Measurements from ENCODE around the gene ASAP2.
"Not testable (repeated sequence)": the region's sequence is repeated elsewhere in the genome, so short reads cannot be mapped to it uniquely, and the experiment has no call there.

ASAP2 gene

DNA sequence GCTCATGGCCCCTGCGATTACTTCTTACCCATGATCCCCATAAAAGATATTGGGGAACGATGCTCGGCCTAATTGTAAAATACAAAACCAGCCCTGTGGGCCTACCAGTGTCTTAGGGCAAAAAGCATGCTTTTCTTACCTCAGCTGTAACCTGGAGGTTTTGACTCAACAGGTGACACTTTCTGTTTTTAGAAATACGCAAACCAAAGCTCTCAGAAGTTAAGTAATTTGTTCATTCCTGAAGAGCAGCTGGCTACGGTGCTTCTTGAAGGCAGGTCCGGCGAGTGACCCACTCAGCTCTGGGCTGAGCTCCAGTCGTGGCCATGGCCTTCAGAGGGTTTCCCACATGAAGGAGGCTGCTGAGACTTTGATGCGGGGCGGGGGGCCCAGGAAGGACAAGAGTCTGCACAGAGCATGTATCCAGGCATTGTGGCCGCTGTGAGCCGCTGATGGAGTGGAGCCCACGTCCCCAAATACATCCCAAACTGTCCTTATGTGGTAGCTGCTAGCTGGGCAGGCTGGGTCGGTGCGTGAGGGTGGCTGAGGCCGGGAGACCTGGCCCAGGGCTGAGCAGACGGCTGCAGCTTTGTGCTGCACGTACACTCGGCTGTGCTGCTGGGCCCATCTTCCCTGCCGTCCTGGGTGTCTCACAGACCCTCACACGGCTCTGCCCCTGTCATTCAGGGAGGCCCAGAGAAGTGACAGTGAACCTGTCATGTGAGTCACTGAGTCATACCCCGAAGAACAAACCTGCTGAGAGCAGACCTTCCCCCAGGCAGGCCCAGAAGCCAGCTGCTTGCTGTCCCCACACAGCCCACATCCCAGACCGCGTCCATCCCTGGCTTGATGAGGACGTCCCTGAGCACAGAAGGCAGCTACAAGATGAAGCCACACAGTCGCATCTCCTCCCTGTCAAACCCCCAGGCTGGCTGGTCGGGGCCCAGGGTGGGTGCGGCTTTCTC, 182.6 kb downstream of the ASAP2 start:
- DNase-seq: no peak

DNA sequence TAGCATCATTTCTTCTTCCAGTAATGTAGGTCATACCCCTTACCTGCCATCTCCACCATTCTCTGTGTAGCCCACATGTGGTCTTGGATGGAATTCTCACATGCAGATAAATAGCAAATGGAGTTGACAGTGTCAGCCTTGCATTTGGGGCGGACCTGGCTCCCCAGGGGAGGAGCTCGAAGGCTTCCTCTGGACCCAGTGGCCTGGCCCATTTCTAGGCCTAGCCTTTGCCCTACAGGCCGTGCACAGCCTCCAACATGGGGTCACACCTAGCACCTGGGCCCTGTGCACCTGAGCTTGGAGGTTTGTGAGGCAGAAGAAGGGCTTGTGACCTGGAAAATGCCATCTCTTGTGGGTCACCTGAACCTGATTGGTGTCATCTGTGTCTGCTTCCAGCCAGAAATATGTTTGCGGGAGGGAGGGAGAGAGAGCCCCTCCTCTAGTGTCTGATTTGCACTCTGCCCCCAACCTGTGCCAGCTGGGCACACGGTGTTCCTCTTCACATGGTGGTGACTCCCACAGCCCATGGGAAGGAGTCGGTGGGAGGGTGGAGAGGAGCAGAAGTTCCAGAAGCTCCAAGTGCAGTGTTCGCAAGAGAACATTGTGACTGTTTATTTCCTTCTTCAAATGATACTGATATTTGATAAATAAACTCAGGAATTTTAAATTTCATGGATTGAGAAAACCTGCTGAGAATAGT, 183.7 kb downstream of the ASAP2 start:
- no peak for DNase-seq

DNA sequence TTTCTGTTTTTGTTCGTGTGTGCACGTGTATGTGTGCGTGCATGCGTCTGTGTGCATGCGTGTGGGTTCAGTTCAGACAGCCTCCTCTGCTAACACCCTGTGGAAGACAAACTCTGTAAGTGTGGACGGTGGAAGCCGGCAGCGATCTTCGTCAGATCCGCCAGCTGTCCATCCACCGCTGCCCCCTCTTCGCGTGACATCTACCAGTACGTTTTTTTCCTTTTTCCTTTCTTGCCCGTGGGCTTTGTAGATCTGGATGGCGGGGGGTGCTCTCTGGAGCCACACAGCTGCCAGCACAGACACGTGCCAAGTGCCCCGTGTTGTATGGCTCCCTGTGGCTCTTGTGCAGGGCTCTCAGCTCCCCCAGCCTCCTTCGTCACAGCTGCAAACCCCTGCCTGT, 184.4 kb downstream of the ASAP2 start:
- DNase-seq: no peak

DNA sequence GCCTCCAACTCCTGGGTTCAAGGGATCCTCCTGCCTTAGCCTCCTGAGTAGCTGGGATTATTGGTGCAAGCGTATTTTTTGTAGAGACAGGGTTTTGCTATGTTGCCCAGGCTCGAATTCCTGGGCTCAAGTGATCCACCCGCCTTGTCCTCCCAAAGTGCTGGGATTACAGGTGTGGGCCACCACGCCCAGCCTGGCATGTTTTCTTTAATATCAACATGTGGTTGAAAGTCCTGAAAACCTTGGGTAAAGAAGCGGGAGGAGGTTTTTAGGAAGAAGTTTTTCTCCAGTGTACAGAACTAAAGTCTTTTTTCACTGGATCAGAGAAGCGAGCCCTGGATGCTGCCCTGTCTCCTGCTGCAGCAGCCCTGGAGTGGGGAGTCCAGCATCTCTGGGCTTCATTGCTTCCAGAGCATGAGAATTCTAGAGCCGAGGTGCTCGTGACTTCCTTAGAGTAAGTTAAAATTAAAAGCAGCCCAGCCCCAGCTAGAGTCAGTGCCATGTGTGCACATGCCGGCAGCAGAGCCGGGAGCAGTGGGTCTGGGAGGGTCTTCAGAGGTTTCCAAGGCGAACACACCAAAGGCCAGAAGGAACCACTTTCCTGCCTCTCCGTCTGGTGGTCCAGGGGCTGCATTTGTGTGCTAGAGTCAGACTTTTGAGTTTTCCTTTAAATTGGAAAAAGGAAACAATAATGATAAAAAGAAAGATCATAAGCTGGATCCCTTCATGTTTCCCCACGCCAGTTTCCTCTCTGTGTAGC, 185.5 kb downstream of the ASAP2 start:
- no peak for DNase-seq

DNA sequence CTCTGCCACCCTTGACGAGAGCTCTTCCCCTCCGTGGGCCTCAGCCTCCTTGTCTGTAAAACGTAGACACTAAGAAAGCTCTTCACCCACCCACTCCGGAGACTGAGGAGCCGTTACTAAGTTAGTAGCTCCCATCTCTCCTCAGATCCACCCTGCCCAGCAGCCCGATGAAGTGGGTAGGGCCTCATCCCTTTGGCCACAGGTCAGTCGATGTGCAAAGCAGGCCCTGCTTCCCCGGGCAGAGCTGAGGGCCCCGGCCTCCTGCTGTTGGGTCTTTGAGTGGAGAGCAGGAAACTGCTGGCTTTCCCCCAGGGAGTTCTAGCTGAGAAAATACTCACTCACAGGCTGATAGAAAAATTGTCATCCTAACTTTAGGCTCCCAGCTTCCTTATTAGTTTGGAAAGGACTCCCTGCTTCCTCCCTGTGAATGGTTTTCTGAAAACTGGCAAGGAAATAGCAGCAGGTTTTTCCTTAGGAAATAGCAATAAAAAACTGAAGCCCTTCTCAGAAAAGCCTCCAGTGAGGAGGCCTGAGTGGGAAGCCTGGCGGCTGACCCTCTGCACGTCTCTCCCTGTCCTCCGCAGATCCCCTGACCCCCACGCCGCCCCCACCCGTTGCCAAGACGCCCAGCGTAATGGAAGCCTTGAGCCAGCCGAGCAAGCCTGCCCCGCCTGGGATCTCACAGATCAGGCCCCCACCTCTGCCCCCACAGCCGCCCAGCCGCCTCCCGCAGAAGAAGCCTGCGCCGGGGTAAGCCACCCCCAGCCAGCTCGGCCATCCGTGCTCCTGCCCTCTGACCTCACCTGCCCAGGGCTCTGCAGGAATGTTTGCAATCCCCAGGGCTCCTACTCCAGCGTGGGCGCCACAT, 186.5 kb downstream of the ASAP2 start:
- no peak for DNase-seq

DNA sequence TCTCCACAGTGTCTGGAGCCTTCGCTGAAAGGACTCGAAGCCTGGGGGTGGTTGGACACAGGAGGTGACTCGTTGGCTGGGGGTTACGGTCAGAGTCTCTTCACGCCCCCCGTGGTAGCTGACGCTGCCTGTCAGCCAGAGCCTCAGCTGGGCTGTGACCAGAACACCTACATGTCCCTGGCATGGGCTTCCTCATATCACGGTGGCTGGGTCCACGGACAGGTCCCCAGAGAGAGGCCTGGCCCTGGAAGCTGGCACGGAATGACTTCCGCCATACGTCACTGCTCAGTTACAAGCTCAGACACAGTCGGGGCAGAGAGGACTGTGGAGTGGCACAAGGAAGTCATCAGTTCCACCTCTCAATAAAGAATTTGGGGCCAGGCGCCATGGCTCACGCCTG, 188.2 kb downstream of the ASAP2 start:
- DNase-seq: no peak

DNA sequence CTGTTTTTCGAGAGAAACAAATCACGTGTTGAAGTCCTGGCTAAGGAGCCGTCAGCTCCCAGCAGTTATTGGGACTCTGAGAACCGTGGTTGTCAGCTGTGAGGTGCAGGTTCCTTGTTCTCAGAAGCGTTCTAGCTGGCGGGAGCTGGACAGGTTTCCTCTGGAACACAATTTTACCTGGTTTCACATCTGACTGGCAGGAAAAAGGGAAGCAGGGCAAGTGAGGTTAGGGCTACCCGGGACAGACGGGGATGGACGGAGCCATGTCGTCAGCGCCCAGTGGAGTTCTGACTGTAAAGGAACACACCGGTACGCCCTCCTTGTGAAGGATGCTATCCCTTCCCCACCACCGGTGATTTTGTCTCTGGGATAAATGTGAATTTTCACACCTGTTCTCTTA, 190.6 kb downstream of the ASAP2 start:
- no peak for DNase-seq

DNA sequence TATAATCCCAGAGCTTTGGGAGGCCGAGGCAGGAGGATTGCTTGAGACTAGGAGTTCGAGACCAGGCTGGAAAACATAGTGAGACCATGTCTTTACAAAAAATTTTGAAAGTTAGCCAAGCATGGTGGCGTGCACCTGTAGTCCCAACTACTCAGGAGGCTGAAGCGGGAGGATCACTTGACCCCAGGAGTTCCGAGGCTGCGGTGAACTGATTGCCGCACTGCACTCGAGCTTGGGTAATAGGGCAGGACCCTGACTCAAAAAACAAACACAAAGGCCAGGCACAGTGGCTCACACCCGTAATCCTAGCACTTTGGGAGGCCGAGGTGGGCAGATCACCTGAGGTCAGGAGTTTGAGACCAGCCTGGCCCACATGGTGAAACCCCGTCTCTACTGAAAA, 191.6 kb downstream of the ASAP2 start:
- DNase-seq: not testable (repeated sequence)

DNA sequence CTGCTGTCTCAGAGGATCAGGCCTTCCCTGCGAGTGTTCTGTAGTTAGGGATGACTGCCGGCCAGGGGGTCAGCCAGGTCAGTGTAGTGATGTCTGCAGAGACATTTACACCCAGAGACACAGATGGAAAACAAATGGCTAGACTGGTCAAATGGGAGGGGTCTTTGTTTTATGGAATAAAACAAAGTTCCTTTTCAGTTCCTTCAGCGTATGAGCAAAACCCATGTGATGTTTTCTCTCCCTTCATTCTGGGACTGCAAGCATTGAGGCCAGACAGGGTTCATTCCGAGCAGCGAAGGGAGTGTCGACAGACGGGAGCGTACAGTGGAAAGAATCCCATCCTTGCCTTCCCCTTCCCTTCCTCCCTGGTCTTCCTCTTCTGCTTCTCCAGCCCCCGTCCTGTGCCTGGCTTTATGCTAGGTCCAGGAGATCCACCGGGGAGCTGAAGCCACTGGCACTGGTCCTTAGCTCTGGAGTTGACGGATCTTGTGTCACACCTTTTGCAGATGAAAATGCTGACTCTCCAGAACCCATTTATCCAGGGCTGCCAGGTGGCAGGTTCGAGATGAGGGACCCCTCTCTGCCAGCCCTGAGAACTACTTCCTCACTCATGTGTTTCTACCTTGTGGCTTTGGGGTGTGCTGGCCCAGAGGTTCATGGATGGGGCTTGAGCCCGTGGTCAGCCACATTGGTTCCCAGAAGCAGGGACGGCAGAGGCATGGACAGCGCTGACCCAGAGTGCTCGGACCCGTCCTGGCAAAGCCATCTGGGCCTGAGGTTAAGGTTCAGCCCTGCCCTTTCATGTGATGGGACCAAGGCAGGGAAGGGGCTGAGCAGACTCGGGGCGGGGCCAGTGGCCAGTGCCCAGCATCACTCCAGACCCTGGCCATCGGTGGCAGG, 192.5 kb downstream of the ASAP2 start:
- DNase-seq: no peak

DNA sequence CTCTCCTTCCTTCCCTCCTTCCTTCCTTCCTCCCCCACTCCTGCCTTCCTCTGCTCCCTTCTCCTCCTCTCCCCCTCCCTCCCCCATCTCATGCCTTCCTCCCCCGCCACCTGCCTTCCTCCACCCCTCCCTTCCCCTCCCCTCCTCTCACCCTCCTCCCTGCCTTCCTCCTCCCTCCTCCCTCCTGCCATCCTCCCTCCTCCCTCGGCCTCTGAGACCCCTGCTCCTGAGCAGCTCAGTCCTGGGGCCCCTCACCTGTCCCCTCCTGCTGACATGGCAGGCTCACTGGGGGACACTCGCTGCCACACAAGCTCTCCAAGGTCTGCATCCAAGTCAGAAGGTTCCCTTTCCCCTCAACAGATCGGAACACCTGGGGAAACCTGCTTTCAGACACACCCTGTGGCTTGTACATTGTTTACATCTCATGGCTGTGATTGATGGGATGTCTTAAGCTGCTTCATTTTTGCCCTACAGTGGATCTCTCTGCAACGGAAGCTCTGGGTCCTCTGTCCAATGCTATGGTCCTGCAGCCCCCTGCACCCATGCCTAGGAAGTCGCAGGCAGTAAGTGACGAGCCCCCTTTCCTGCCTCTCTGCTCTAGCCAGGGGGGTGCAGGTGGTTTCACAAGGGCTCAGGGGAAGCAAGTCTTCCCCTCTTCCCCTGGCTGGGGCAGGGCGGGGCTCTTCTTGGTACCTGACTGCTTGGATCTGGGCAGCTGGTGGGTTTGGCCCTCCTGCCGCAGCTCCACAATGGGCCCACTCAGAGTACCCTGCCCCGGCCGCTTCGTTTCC, 193.9 kb downstream of the ASAP2 start:
- DNase-seq: no peak

DNA sequence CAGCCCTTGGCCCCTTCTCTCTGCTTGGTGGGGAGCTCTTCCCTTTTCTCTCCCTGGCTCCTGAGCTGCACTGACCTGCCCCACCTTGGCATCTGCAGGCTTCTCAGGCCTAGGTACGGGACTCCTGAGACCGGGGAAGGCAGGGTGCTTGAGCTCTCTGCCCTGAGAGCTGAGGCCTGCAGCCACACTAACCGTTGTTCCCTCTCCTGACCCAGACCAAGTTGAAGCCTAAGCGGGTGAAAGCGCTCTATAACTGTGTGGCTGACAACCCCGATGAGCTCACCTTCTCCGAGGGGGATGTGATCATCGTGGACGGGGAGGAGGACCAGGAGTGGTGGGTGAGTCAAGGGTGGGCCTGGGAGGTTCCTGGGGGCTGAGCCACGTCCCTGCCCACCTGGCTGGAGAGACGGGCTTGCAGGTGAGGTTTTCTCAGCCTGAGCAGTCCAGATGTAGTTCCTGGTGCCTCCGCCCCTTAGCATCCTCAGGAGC, 194.5 kb downstream of the ASAP2 start:
- no peak for DNase-seq

DNA sequence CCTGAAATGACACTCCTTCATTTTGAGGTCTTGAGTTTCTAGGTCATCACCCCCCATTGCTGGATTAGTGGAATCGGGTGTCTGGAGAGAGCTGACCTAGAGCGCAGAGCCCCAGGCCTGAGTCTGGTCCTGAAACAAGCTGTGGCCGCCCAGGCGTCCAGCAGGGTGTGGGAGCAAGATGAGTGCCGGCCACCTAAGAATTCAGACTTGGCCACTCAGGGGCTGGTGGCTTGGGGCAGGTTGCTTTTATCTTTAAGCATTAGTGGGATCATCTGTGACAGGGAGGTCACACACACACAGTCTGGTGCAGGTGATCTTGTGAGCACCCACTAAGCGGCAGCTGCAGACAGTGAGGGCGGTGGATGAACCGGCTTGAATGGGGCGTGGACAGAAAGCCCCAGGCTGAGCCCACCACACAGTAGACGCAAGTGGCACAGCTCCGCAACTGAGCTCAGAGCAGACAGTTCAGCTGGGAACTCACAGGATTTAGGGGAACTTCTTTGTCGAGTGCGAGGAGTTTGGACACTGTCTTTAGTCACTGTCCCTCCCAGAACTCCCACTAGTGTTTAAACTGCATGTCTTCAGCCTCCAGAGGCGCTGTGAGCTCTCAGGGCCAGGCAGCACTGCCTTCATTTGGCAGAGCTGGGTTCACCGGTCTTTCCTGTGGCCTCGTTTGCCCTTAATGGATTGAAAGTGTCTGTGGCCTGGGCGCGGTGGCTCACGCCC, 195.2 kb downstream of the ASAP2 start:
- DNase-seq: no peak

DNA sequence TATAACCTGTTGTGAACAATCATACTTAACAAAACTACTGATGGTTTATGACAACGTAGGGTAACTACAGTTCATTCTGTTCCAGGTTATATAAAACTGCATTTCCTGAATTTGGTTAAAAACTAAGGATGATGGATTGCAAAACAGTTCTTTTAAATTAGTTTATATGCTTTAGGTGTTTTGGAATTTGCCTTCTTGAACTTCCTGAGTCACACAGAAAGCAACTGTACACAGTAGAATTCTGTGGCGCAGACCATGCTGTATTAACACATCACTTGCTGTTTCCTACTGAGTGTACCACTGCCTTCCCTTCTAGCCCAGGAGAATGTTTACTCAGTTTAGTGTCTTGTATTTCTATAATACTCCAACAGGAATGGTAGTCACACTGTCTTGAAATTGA, 197.3 kb downstream of the ASAP2 start:
- no peak for DNase-seq

DNA sequence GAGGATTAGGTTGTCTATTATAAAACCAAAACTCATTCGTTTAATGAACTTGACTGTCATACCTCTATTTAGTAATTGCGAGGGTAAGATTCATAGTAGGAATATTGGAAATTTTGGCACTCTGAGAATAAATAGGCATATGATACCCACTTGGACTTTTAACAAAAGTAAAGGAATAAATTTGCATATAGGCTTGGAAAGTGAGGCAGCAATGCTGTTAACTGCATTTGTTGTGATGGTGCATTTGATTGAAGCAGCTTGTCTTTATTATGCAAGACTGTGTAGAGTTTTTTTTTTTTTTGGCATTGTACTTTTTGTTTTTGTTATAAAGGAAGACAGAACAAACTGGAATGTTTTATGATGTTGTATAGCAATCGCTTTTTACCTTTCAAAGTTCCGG, 197.8 kb downstream of the ASAP2 start:
- DNase-seq: no peak

DNA sequence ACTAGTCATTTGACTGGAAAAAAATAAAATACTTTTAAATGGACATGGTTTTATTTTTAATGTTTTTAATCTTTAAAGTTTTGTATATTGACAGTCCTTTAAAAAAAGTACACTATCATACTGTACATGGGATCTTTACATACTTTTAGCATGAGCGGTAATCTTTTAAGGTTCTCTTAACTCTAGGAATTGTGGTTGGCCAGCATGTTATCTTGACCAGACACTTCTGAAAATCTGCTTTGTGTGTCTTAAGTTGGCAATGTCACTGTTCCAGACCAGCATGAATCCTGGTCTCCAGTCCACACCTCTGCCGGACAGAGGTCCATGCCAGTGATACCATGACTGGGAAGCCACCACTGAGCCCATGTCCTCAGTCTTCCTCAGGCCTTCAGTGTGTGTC, 199.0 kb downstream of the ASAP2 start:
- DNase-seq: no peak

DNA sequence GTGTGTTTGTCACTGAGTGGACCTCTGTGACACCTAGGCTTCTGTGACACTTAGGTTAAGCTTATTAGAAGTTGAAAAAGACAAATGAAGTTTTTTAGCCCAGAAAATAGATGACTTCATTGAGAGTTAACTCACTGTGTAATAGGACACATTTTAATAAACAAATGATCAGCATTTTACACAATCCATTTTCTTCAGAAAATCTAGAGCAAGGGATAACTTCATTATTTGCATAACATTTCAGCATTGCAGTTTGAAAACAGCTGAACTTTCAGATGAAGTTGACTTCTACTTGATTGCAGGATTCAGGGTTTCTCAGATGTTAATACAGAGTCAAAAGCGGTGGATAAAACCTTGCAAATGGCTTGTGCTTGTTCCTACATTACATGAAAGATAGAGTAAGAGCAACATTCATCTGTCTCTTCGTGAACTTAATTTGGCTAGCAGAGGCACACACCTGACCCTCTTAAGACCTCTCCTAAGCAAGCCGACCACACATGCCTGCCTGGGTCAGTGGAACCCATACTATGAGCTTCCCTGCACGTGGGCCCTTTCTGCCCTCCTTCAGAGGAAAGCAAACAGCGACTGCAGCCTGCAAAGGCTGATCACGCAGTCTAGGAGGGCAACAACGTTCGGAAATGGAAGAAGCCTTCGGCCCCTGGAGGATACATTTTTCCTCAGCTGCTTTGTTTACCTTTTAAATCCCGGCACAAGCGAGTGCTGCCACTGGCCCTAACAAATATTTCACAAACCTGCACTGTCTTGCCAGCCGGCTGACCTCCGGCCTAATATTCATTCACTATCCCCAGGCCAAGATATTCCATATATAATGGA, 200.1 kb downstream of the ASAP2 start:
- DNase-seq: no peak

DNA sequence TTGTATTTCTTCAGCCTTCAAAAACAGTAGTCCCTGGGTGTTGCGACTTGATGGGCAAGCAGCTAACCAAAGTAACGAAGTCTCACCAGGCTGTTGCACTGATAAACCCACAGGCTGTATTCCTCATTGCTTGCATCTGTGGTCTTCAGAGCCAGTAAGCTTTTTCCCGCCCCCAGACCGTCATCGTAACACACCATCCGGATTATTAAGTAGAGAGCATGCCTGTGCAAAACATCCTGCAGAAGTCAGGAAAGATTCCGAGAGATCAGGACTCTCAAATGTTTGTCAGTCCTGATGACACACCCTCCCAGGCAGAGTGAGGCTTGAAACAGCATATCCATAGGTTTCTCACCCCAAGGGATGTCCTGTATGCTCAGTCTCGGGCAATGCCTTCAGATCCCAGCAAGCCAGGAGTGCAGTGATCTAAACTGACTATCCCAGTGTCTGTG, 200.8 kb downstream of the ASAP2 start:
- DNase-seq: no peak

DNA sequence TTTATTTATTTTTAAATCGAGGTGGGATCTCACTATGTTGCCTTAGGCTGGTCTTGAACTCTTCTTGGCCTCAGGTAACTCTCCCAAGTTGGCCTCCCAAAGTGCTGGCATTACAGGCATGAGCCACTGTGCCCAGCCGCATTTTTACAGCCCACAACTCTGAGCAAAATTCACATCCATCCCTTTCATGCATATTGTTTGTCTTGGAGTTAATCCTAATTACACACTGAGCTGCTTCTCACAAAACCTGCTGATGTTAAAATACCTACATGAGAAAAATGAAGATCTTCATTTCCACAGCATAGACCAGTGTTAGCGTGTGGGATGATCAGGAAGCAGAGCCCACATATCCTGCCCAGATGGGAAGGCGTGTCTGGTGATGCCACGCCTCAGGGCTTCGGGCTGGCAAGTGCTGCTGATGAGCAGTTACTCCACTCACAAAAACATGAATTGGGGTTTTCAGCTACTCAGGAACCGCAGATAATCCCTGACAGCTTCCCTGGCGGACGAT, 202.1 kb downstream of the ASAP2 start:
- DNase-seq: no peak

Data from stimulated activated CD4-positive, alpha-beta T cell treated with anti-CD3 and anti-CD28 coated beads, Interleukin-4, amount 100 ng/mL, for 1 hour (primary cell).